ENCODE data around the gene MLXIP.

GRCh38 chr12:122138181-122138580 lies 59.6 kb downstream of the MLXIP start:
- no peak for TF ChIP-seq CTCF (IDR thresholded peaks at IDR 0.05 in 2 of 3, conservative IDR thresholded peaks at IDR 0.05 in 1 of 3; ENCODE audit: insufficient read depth in 2 of 3, low read depth in 1 of 3, low read length in 3 of 3)
- TF ChIP-seq USF2 (CRISPR knock-in tag; IDR thresholded peaks at IDR 0.05): no peak
- TF ChIP-seq RBBP5 (IDR thresholded peaks at IDR 0.05; ENCODE audit: borderline replicate concordance, insufficient read depth, low read length, poor library complexity, severe bottlenecking): no peak
- no peak for TF ChIP-seq ZBTB7A (IDR thresholded peaks at IDR 0.05; ENCODE audit: borderline replicate concordance, control insufficient read depth, low read depth, low read length)
- TF ChIP-seq E2F1 (CRISPR knock-in tag; IDR thresholded peaks at IDR 0.05): no peak
- no peak for TF ChIP-seq HDAC2 (IDR thresholded peaks at IDR 0.05)
- no peak for TF ChIP-seq FOXO4 (CRISPR knock-in tag; IDR thresholded peaks at IDR 0.05)
- no peak for TF ChIP-seq CTCFL (IDR thresholded peaks at IDR 0.05; ENCODE audit: borderline replicate concordance, insufficient read depth, low read depth, low read length, poor library complexity, severe bottlenecking)
- TF ChIP-seq HDAC6 (IDR thresholded peaks at IDR 0.05; ENCODE audit: low read depth, low read length): no peak
- TF ChIP-seq BRCA1 (IDR thresholded peaks at IDR 0.05): no peak
- TF ChIP-seq BRCA1 (CRISPR knock-in tag; IDR thresholded peaks at IDR 0.05): no peak
- TF ChIP-seq RFX5 (IDR thresholded peaks at IDR 0.05; ENCODE audit: low read depth, low read length): no peak
- no peak for TF ChIP-seq PBX2 (CRISPR knock-in tag; IDR thresholded peaks at IDR 0.05; ENCODE audit: low read depth)
- TF ChIP-seq PBX2 (tag; conservative IDR thresholded peaks at IDR 0.05; ENCODE audit: low read depth): no peak
- TF ChIP-seq LCOR (CRISPR knock-in tag; IDR thresholded peaks at IDR 0.05): no peak
- TF ChIP-seq STAG1 (CRISPR knock-in tag; IDR thresholded peaks at IDR 0.05; ENCODE audit: borderline replicate concordance): no peak

All from K562 (cell line).